Effector CD8-positive, alpha-beta T cell (primary cell): ENCODE measurements around the gene DEDD.

Source experiments
- DNase-seq: peaks from one replicate; lab custom pipeline; 2025; lab: John Stamatoyannopoulos, UW
- total RNA-seq, 4 experiments: gene quantifications; one replicate each; lab custom pipeline; 2026; lab: John Stamatoyannopoulos, UW

DEDD gene, protein sequence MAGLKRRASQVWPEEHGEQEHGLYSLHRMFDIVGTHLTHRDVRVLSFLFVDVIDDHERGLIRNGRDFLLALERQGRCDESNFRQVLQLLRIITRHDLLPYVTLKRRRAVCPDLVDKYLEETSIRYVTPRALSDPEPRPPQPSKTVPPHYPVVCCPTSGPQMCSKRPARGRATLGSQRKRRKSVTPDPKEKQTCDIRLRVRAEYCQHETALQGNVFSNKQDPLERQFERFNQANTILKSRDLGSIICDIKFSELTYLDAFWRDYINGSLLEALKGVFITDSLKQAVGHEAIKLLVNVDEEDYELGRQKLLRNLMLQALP
- total RNA-seq: 39.6 to 54.4 (median 44.4) reads per million in 4 experiments

DNA sequence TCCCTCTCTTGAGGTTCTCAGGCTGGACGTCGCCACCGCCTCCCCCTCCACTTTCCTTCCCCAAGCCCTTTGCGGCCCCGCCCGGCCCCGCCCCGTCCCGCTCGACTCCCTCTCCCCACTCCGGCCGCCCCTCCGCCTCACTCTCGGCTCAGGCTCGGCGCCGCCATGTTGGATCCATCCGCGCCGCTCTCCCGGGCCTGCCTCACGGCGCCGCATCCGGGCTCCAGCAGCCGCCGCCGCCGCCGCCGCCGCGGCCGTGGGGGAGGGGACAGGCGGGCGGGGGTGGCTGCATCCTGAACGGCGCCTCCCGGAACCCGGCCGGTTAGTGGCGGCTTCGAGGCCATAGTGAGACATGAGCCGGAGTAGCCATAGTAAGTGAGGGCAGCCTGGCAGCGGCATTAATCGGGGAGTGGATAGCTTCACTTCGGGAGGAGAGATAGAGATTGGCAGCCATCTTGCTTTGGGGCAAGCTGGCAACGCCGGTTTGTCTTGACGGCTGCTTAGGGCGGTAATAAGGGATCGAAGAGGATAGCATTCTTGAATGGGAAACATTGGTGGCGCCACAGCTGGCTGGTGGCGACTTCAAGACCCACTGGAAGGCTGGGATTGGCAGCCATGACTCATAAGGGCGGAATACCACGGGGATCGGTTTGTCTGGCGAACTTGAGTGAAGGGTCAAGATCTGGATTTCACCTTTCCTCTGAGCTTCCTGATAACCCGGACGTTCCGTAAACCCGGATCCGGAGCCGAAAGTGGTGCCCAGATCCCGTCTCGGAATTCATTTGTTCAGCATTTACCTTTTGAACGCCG, at the start of gene DEDD:
Gene DEDD (minus strand): TSS at position 258 of the 810 bp plus-strand sequence. CDS start 8,205 bp downstream, outside the sequence.
- peak; percentile 78 for DNase-seq

DNA sequence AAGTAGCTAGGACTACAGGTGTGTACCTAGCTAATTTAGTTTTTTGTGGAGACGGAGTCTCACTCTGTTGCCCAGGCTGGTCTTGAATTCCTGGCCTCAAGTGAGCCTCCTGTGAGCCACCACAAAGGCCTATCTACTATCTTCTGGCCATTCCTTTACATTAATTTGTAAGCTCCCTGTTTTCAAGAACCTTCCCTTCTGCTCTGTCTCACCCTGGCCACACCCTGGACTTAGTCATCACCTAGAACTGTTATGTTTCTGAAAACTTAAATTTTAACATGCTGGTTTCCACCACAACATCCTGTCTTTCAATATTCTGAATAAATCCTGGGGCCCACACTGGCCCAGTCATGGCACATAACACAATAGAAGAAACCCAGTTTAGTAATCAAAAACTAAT, 49.7 kb upstream of the DEDD start:
- no peak for DNase-seq

DNA sequence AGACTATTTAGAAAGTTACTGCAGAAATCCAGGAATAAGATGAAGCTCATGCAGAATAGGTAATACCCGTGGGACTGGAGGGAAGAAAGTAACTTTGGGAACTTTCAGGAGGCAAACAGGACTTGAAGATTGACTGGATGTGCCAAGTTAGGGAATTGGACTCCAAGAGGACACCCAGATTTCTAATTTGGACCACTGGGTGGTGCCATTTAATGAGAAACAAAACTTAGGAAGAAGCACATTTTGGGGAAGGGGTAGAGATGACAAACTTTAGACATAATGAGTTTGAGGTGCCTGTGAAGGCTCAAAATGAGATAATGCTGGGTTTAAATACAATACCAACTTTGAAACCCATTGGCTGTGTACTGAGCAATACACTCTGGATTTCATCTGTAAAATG, 48.2 kb upstream of the DEDD start:
- no peak for DNase-seq

DNA sequence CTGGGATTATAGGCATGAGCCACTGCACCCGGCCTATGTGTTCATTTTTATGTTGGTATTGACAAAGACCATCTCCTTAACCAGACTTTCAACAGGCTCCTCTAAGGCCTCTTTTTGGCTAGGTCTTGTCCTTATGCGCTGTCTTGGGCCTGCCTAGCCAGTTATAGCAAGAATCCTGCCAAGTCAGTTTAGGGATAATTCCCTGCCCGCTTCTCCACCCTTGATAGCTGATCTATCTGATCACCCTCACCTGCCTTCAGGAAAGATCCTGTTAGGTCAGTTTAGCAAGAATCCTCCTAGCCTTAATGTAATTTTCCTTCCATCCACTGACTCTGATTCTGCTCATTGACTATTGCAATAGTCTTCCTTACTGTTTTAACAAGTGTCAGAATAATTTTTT, 47.2 kb upstream of the DEDD start:
- no peak for DNase-seq

DNA sequence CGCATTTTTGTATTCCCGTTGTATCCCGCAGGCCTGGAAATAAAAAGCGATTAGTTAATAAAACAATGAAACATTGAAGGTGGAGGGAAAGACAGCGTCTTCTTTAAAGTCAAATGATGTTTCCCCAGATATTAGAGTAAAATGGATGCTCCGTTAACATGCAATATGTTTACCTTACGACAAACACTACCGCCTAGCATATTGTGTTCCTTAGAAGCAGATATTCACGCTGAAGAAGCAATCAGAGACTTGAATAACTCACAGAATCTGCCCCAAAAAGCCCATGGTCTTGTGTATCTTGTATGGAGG, 45.4 kb upstream of the DEDD start:
- no peak for DNase-seq

DNA sequence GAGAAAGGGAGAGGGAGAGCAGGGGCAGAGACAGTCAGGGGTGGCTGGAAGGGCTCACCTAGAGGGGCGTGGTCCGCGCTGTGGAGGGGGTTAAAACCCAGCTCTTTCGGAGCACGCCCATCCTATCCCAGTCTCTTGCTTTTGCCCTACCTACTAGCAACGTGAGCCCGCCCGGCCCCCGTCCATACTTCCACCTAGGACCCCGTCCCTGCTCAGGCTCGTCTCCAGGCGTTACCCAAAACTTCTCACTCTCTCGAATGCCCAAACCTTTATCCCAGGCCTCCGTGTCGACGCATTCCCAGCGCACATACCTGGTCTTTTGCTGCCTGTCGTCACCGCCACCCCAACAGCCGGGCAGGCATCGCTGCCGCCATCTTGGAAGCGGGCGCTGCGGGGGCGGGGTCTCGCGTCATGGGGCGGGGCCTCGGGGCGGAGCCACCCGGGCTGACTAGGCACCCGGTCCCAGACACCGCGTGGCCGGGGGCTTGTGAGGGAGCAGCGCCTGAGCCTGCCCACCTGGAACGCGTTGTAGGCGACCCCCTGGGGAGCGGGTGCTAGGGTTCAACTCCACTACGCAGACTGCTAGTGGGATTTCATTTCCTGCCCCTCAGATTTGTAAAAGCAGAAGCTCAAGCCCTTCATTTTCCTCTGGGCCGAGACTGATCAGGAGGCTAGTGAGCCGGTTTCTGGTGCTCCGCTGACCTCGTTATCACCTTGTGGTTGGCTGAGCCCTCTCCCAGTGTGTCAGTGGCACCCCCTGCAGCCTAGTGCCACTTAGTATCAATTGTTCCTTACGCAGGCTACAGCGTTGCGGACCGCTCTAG, 44.9 kb upstream of the DEDD start, which contains the start of gene B4GALT3:
Gene B4GALT3 (minus strand): TSS at position 396 of the 824 bp plus-strand sequence. CDS start 1,447 bp downstream, outside the sequence.
- peak; percentile 89 for DNase-seq

DNA sequence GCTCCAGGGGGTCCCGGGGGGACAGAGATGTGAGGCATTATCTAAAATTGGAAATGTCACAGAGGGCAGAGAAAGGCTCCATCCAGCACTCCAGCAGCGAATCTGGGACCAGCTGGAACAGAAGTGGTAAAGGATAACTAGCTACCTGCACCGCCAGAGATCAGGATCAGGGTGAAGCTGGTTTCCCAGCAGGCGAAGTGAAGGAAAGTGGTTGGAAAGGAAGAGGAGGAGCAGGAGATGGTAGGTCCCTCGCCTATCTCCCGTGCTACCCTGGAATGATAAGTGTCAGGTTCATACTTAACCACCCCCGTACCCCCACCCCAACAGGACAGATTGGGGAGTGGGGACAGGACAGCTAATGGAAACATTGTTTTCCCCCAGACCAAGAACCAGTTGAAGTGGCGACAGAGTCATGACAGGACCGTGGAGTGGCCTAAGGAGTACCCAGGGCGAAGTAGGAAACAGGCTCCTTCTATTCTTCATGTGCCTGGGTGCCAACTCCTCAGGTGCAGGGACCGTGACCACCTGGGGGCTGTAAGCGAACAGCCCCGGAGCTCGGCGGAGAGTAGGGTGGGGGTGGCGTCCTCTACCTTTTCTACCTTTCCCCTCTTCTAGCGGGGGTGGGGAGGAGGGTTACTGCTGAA, 44.1 kb upstream of the DEDD start:
- DNase-seq: no peak

DNA sequence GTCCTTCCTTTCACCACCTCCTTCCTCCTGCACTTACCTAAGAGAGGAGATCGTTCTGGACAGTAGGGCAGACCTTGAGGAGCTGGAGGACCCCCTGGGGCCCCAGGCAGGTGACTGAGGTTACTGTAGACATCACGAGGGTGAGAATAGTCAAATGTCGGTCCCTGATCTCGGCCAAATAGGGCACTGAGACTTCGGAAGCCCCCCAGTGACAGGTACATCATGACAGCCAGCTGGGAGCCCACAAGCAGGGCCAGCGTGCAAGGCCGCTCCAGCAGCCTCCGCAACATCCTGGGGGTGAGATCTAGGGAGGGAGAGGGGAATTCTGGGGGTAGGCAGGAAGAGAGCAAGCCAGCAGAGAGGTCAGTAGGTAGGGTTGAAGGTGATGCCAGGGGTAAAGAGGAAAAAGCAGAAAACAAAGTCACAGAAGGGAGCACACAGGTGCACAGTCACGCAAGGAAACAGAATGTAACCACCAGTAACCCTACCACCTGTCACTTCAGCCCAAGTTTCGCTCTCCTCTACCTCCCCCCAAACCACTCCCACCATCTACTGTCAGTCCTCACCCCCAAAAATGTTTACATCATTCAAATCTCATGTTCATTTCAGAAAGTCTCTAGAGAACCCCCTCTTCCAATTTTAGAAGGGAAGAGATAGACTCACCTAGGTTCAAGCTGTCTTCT, 43.4 kb upstream of the DEDD start:
- DNase-seq: no peak

DNA sequence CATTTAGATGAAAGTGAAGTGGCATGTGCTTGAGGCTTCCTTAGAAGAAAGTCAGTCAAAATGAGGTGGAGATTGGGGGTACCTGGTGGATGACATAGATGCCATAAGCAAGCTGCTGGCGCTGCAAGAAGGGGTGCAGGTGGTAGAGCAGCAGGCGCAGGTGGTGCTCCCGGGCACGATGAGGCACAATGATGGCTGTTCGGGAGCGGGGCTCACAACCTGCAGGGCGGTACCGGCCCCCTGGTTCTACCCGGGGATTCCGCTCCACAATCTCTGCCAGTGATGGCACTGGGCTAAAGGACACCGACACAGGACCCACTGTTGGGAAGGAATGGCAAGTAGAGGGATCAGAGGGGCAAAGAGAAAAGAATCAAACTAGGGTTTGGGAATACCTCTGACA, 42.4 kb upstream of the DEDD start:
- DNase-seq: no peak

DNA sequence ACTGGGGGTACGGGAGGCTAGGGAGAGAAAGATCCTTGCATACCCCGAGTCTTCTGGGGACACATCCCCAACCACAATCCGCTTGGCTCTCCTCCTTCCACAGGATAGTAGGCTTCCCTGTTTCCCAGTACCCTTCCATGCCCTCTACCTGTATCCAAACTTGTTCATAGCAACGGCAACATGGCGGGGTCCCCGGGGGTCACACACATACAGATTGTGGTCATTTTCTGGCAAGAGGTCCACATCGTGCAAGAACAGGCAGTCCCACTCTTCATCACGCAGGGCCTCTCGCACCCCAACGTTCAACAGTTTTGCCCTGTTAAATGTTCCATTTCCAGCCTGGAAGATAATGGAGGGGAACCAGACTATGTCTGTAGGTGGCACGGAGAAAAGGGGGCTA, 41.2 kb upstream of the DEDD start:
- DNase-seq: no peak

DNA sequence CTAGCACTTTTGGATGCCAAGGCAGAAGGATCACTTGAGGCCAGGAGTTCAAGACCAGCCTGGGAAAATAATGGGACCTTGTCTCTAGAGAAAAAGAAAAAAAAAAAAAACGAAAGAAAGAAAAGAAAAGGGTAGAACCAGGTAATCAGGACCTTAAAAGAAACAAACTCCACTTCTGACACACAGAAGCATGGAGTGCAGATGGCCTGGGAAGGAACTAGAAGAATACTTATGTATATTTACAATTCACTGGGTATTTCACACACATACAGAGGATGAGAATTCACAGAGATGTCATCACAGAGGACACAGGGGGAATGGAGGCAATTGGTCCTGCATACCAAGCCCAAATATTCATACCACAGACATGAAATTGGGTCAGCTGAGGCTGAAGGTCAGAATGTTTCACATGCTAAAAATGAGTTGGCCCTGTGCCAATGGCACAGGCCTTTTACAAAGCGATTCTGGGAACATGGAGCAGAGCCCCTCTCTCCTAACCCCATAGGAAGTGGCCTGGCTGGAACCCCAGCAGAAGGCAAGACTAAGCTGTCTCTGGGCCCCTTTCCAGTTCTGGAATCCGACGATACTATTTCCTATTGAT, 40.4 kb upstream of the DEDD start:
- no peak for DNase-seq

DNA sequence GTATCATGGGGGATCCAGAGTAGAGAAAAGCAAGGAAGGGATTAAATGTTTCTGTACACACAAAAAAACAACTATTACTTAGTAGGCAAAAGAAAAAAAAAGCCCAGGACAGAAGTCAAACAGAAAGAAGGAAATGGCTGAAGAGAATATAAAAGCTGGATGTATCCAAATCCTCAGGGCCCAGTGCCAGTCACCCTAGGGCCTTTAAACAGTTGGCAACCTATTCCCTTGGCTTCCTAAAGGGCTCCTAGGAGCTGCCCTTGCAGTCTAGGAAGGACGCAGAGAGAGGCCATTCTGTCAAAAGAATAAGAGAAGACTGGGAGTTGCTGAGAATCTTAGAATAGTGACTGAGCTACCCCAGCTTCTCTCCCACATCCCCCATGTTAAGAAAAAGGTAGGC, 39.9 kb upstream of the DEDD start:
- no peak for DNase-seq

DNA sequence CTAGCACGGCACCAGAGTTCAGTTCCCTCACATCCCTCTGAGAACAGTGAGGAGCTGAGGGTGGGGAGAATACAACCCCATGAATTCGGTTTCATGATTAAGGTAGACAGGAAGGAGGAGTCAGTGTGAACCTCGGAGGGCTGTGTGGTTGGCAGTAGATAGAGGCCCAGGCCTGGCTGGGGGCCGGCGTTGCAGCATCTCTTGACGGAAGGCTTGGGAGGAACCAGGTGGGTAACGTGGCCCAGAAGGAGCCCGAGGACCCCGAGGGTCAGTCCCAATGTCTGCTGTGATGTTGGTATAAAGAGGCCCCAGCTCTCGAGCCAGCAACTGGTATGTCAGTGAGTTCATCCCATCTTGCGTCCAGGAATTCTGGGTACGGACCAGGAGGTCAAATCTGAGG, 39.2 kb upstream of the DEDD start:
- DNase-seq: no peak

DNA sequence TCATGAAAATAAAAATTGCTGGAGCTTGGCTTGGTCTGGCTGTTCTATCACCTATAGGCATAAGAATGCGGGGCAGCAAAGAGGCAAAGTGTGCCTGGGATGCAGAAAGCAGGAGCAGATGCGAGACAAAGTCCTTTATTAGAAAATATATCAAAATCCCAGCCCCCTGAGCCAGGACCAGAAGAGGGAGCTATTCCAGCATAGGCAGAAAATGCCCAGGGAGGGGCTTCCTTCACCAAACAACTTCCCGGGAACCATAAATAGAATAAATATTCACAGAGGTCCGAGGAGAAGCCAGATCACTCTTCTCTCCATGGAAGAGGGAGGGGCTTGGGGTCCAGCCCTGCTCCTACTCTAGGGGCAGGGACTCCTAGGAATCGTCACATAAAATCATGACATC, 38.7 kb upstream of the DEDD start:
- DNase-seq: no peak

DNA sequence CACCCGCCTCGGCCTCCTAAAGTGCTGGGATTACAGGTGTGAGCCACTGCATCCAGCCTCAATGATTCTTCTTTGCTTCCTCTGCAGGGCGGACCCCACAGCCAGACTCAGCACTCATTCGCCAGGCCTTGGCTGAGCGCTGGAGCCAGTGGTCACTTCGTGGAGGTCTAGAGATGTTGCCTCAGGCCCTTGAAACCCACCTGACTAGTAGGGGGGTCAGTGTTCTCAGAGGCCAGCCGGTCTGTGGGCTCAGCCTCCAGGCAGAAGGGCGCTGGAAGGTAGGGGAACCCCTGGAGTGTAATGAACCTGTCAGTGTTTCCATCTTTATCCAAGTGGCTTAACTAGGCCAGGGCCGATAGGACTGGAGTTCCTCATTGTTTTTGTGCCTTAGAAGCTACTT, 36.4 kb upstream of the DEDD start:
- no peak for DNase-seq

DNA sequence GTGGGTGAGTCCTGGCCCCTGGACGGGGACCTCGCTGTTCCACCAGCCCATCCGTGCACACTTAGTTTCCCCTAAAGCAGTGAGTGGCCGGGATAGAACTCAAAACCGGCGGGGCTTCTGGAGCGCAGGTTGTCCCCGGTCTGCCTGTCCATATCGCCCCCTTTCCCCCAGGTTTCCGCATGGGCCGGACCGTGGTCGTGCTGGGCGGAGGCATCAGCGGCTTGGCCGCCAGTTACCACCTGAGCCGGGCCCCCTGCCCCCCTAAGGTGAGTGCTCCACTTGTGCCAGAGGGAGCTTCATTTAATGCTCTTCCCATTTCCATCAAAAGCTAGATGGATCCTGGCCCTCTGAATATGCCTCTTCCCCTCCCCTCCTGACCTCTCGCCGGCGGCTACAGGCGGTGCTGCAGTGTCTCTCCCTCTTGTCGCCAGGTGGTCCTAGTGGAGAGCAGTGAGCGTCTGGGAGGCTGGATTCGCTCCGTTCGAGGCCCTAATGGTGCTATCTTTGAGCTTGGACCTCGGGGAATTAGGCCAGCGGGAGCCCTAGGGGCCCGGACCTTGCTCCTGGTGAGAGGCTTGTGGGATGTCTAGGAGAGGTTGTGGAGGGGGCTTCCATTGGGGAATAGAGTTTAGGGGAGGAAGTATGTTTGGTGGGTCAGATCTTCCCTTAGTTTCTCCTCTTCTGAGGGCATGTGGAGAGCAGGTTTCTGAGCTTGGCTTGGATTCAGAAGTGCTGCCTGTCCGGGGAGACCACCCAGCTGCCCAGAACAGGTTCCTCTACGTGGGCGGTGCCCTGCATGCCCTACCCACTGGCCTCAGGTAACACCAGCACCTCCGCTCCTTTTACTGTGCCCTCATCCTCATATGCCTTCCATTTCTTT, 34.4 kb upstream of the DEDD start:
- DNase-seq: no peak

DNA sequence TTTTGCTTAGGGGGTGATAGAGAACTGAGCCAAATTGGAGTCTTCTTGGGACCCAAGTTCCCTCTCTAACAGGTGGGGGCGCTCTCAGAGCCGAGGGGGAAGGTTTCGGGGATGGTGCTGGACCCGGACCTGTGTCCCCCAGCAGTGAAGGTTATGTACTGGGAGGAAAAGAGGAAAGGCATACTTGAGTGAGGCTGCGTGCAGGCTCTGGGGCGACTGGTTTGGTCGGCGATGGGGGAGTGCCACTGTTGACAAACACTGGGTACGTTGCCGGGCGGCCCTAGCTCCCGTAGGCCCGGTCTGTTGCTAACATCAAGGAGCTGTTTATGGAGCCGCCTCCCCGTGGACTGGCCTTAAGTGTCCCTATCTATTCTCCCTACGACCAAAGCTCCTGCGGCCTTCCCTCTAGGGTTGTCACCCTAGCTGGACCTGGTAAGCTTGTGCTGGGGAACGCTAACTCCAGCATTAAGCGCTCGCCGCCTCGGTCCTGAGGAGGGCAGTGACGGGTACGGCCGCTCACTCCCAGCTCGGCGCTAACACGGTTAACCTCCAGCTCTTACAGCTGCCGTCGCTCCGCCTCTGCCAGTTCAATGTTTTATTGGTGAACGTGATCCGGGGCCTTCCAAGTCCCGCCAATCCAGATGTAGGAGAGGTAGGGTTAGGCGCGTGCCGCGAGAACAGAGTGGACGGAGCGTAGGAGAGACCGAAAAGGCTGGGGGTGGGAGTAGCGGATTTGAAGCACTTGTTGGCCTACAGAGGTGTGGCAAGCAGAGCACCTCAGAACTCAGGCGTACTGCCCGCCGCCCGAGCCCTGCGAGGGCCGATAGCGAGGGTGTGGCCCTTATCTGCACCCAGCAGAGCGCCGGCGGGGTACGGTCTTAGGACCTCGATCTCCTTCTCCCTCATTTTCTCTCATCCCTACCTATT, 33.5 kb upstream of the DEDD start, which contains the start of gene PPOX:
Gene PPOX (plus strand): TSS at position 685 of the 927 bp plus-strand sequence. CDS start 422 bp downstream, outside the sequence.
- DNase-seq: peak; percentile 84

DNA sequence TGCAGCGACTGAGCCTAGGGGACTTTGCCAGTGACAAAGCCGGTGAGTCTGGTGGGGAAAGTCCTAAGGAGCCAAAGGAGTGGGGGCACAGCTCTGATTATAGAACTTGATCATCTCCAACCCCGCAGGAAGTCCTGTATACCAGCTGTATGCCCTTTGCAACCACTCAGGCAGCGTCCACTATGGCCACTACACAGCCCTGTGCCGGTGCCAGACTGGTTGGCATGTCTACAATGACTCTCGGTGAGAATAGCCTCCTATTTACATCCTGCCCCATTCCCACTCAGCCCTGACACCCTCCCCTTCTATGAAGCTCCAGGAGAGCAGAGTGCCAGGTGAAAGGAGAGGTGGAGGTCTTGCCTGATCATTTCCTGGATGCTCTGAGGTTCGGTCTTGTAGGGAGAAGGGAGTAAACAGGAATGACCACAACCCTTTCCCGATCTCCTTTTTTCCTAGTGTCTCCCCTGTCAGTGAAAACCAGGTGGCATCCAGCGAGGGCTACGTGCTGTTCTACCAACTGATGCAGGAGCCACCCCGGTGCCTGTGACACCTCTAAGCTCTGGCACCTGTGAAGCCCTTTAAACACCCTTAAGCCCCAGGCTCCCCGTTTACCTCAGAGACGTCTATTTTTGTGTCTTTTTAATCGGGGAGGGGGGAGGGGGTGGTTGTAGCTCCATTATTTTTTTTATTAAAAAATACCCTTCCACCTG, 32.6 kb upstream of the DEDD start:
- no peak for DNase-seq
